CD4-positive, alpha-beta T cell treated with Interleukin-4 for 4 hours (primary cell): ENCODE results near the gene ROR1.

Experiments
- DNase-seq: peaks from one replicate; pipeline ENCODE4 v3.0.0-alpha.2; 2020

Gene ROR1

GRCh38 chr1:63859480-63860275 is 85.9 kb downstream of the ROR1 start:
- no peak for DNase-seq

- no peak for DNase-seq
Observed at GRCh38 chr1:63861052-63861691, 87.4 kb downstream of the ROR1 start.

- no peak for DNase-seq
Observed at GRCh38 chr1:63863145-63863544, 89.3 kb downstream of the ROR1 start.

- no peak for DNase-seq
Observed at GRCh38 chr1:63864224-63864641, 90.4 kb downstream of the ROR1 start.

- no peak for DNase-seq
Observed at GRCh38 chr1:63865561-63865960, 91.7 kb downstream of the ROR1 start.

- DNase-seq = no peak
Observed at GRCh38 chr1:63866084-63866483, 92.3 kb downstream of the ROR1 start.

- DNase-seq = no peak
Observed at GRCh38 chr1:63867429-63868176, 93.8 kb downstream of the ROR1 start.

GRCh38 chr1:63868268-63868781 is 94.5 kb downstream of the ROR1 start:
- DNase-seq = no peak

- DNase-seq = no peak
Observed at GRCh38 chr1:63870152-63870551, 96.3 kb downstream of the ROR1 start.

- no peak for DNase-seq
Observed at GRCh38 chr1:63871463-63871862, 97.6 kb downstream of the ROR1 start.

- no peak for DNase-seq
Observed at GRCh38 chr1:63873751-63874150, 99.9 kb downstream of the ROR1 start.

GRCh38 chr1:63874278-63874880 is 100.6 kb downstream of the ROR1 start:
- no peak for DNase-seq

GRCh38 chr1:63875636-63876035 is 101.8 kb downstream of the ROR1 start:
- no peak for DNase-seq

- no peak for DNase-seq
Observed at GRCh38 chr1:63877021-63877767, 103.4 kb downstream of the ROR1 start.

- no peak for DNase-seq
Observed at GRCh38 chr1:63877816-63878215, 104.0 kb downstream of the ROR1 start.

- no peak for DNase-seq
Observed at GRCh38 chr1:63878932-63879331, 105.1 kb downstream of the ROR1 start.

GRCh38 chr1:63880958-63881576 is 107.2 kb downstream of the ROR1 start:
- DNase-seq = no peak

GRCh38 chr1:63882048-63882704 is 108.4 kb downstream of the ROR1 start:
- no peak for DNase-seq

GRCh38 chr1:63883494-63884235 is 109.8 kb downstream of the ROR1 start:
- no peak for DNase-seq

- DNase-seq = no peak
Observed at GRCh38 chr1:63884486-63884885, 110.7 kb downstream of the ROR1 start.

GRCh38 chr1:63885899-63886298 is 112.1 kb downstream of the ROR1 start:
- no peak for DNase-seq
